H9 (cell line): Measurements from ENCODE around the gene MBOAT2. TPM values are rescaled to one million over a fixed set of nuclear protein-coding genes. Genes with fewer than 3 reads are reported as not detected.
"Not testable (repeated sequence)": the region's sequence is repeated elsewhere in the genome, so short reads cannot be mapped to it uniquely, and the experiment has no call there.

Experiments
- DNase-seq: peaks from one replicate; pipeline ENCODE4 v3.0.0-alpha.2; 2017
- H2AFZ ChIP-seq: one replicate; pipeline ENCODE4 v1.6.1; 2013; ENCODE audit warnings: mild to moderate bottlenecking, low read length, control low read depth, moderate library complexity
- H2AK5ac ChIP-seq: 2 replicates; pipeline ENCODE4 v1.6.1; 2013; ENCODE audit warnings: low read length, control low read depth, mixed read lengths; ENCODE audit not compliant: insufficient read length
- H2BK120ac ChIP-seq: one replicate; pipeline ENCODE4 v1.6.1; 2013; ENCODE audit warnings: low read depth, mild to moderate bottlenecking, low read length, control low read depth, inconsistent platforms; ENCODE audit not compliant: poor library complexity, severe bottlenecking
- H2BK12ac ChIP-seq: 2 replicates; pipeline ENCODE4 v1.6.1; 2013; ENCODE audit warnings: low read length, control low read depth, mixed read lengths, low read depth; ENCODE audit not compliant: insufficient read length
- H2BK15ac ChIP-seq: 2 replicates; pipeline ENCODE4 v1.6.1; 2013; ENCODE audit warnings: low read depth, low read length, control low read depth
- H2BK20ac ChIP-seq: one replicate; pipeline ENCODE4 v1.6.1; 2013; ENCODE audit warnings: low read depth, mild to moderate bottlenecking, low read length, control low read depth, inconsistent platforms; ENCODE audit not compliant: poor library complexity, severe bottlenecking
- H2BK5ac ChIP-seq: 2 replicates; pipeline ENCODE4 v1.6.1; 2013; ENCODE audit warnings: low read length, control low read depth, mixed read lengths; ENCODE audit not compliant: insufficient read length
- H3K14ac ChIP-seq: 2 replicates; pipeline ENCODE4 v1.6.1; 2013; ENCODE audit warnings: low read length, control low read depth; ENCODE audit not compliant: insufficient read depth
- H3K18ac ChIP-seq: 2 replicates; pipeline ENCODE4 v1.6.1; 2013; ENCODE audit warnings: low read depth, mild to moderate bottlenecking, mixed read lengths, low read length, control low read depth; ENCODE audit not compliant: insufficient read length
- H3K23ac ChIP-seq: 2 replicates; pipeline ENCODE4 v1.6.1; 2013; ENCODE audit warnings: low read length, control low read depth, mixed read lengths, low read depth; ENCODE audit not compliant: insufficient read length
- H3K23me2 ChIP-seq: 2 replicates; pipeline ENCODE4 v1.6.1; 2013; ENCODE audit warnings: low read depth, mild to moderate bottlenecking, mixed read lengths, low read length, control low read depth; ENCODE audit not compliant: insufficient read length, poor library complexity, severe bottlenecking
- H3K27ac ChIP-seq: 2 replicates; pipeline ENCODE4 v1.5.1; 2013; ENCODE audit warnings: low read length, control low read depth, mixed read lengths, low read depth; ENCODE audit not compliant: insufficient read length
- H3K27me3 ChIP-seq: 2 replicates; pipeline ENCODE4 v1.6.1; 2013; ENCODE audit warnings: low read length, control low read depth, inconsistent platforms; ENCODE audit not compliant: insufficient read depth
- H3K4ac ChIP-seq: 2 replicates; pipeline ENCODE4 v1.6.1; 2013; ENCODE audit warnings: low read depth, mild to moderate bottlenecking, control low read depth, inconsistent platforms, low read length, moderate library complexity
- H3K4me1 ChIP-seq: 2 replicates; pipeline ENCODE4 v1.6.1; 2013; ENCODE audit warnings: low read length, control low read depth, inconsistent platforms; ENCODE audit not compliant: insufficient read depth
- H3K4me2 ChIP-seq: 2 replicates; pipeline ENCODE4 v1.6.1; 2013; ENCODE audit warnings: low read length, control low read depth, mixed read lengths; ENCODE audit not compliant: insufficient read length, insufficient read depth
- H3K56ac ChIP-seq: 2 replicates; pipeline ENCODE4 v1.6.1; 2013; ENCODE audit warnings: low read depth, mild to moderate bottlenecking, mixed read lengths, low read length, control low read depth; ENCODE audit not compliant: insufficient read length
- H3K79me1 ChIP-seq: 2 replicates; pipeline ENCODE4 v1.6.1; 2013; ENCODE audit warnings: low read depth, mild to moderate bottlenecking, moderate library complexity, low read length, control low read depth, inconsistent platforms; ENCODE audit not compliant: insufficient read depth, poor library complexity, severe bottlenecking
- H3K79me2 ChIP-seq: 2 replicates; pipeline ENCODE4 v1.6.1; 2013; ENCODE audit warnings: low read length, control low read depth, inconsistent platforms; ENCODE audit not compliant: insufficient read depth
- H3K9ac ChIP-seq: 2 replicates; pipeline ENCODE4 v1.6.1; 2013; ENCODE audit warnings: low read length, control low read depth, mixed read lengths; ENCODE audit not compliant: insufficient read length; ENCODE audit errors: extremely low read depth
- H3K9me3 ChIP-seq: one replicate; pipeline ENCODE4 v1.6.1; 2013; ENCODE audit warnings: low read depth, low read length, inconsistent platforms; ENCODE audit not compliant: control insufficient read depth
- H3T11ph ChIP-seq: one replicate; pipeline ENCODE4 v1.6.1; 2013; ENCODE audit warnings: mild to moderate bottlenecking, low read length, control low read depth, inconsistent platforms
- H4K20me1 ChIP-seq: one replicate; pipeline ENCODE4 v1.6.1; 2013; ENCODE audit not compliant: control insufficient read depth, insufficient read length, insufficient read depth
- H4K5ac ChIP-seq: 2 replicates; pipeline ENCODE4 v1.6.1; 2013; ENCODE audit warnings: low read depth, mild to moderate bottlenecking, mixed read lengths, low read length, control low read depth; ENCODE audit not compliant: insufficient read length
- H4K8ac ChIP-seq: replicated peaks from 2 replicates; pipeline ENCODE4 v1.6.1; 2013; ENCODE audit warnings: low read length, control low read depth, mixed read lengths, low read depth; ENCODE audit not compliant: insufficient read length
- H4K91ac ChIP-seq: 2 replicates; pipeline ENCODE4 v1.6.1; 2013; ENCODE audit warnings: low read depth, mild to moderate bottlenecking, moderate library complexity, mixed read lengths, low read length, control low read depth; ENCODE audit not compliant: insufficient read length
- H3K27ac Mint-ChIP-seq, 3 experiments: 2 replicates in 2 of 3; 3 replicates in 1 of 3; pipeline ENCODE4 v1.8.0; 2020 to 2021; ENCODE audit warnings: mixed read lengths in 3 of 3, mild to moderate bottlenecking in 1 of 3, moderate library complexity in 1 of 3
- H3K27me3 Mint-ChIP-seq: 2 replicates; pipeline ENCODE4 v1.8.0; 2021; ENCODE audit warnings: low read depth, mild to moderate bottlenecking, moderate library complexity, mixed read lengths
- H3K36me3 Mint-ChIP-seq, 3 experiments: 2 replicates in 2 of 3; 3 replicates in 1 of 3; pipeline ENCODE4 v1.8.0; 2020 to 2021; ENCODE audit warnings: low read depth in 3 of 3, mixed read lengths in 3 of 3; ENCODE audit not compliant: insufficient read depth in 1 of 3
- H3K4me1 Mint-ChIP-seq, 2 experiments: 2 replicates each; pipeline ENCODE4 v1.8.0; 2020; ENCODE audit warnings: mixed read lengths in 2 of 2
- H3K4me3 Mint-ChIP-seq, 2 experiments: 2 replicates in 1 of 2; 3 replicates in 1 of 2; pipeline ENCODE4 v1.8.0; 2020 to 2021; ENCODE audit warnings: mild to moderate bottlenecking in 2 of 2, mixed read lengths in 2 of 2, moderate library complexity in 1 of 2
- H3K9me3 Mint-ChIP-seq, 2 experiments: 2 replicates in 1 of 2; 3 replicates in 1 of 2; pipeline ENCODE4 v1.8.0; 2020; ENCODE audit warnings: mild to moderate bottlenecking in 2 of 2, mixed read lengths in 2 of 2, moderate library complexity in 1 of 2
- CTCF ChIP-seq: fragments of 200-600 bp; sonication (generic); conservative IDR thresholded peaks from 3 replicates; pipeline ENCODE4 v1.8.0; 2021; ENCODE audit warnings: antibody characterized with exemption, mild to moderate bottlenecking
- WGBS: extraction: QIAGEN DNeasy Blood & Tissue Kit; methylation state at CpG from one replicate; pipeline ENCODE4 v1.1.7; 2013; ENCODE audit warnings: missing lambda C conversion rate, low lambda C conversion rate, mixed read lengths; ENCODE audit not compliant: insufficient read length; ENCODE audit errors: extremely low coverage; 5-methylcytosine and 5-hydroxymethylcytosine counted together
- total RNA-seq: library from RNA; stranded (reverse); gene quantifications from 2 replicates; pipeline ENCODE4 v1.2.1, GENCODE V29; 2021

Gene MBOAT2
- total RNA-seq, 1 experiment from 2014 or later = 20.2 TPM

GRCh38 chr2:9045595-9045994 lies 42.1 kb upstream of the MBOAT2 start:
- Histone ChIP-seq H2BK12ac (no peak overlapping the region), H4K5ac (no peak overlapping the region), H3K4me1 (no peaks in the 10 kb centered on the region), H2AK5ac (no peak overlapping the region), H3K14ac (no peak overlapping the region), H4K8ac (no peak overlapping the region), H2BK20ac (no peak overlapping the region), H3K23ac (no peak overlapping the region), H2BK15ac (no peak overlapping the region), H3K4ac (no peak overlapping the region), H3K23me2 (no peaks in the 10 kb centered on the region), H3K4me2 (no peak overlapping the region), H3K9me3 (no peaks in the 10 kb centered on the region), H3K56ac (no peak overlapping the region), H3K18ac (no peak overlapping the region), H2AFZ (no peak overlapping the region), H3K27ac (no peak overlapping the region), H3K9ac (no peak overlapping the region), H3K27me3 (no peaks in the 10 kb centered on the region), H4K91ac (no peak overlapping the region), H2BK120ac (no peak overlapping the region), H3K79me1 (no peaks in the 10 kb centered on the region), H3K79me2 (no peaks in the 10 kb centered on the region), H2BK5ac (no peak overlapping the region), H4K20me1 (no peaks in the 10 kb centered on the region), H3T11ph (no peak overlapping the region)
- Mint-ChIP-seq H3K4me3 (no peak overlapping the region), H3K36me3 (no peaks in the 10 kb centered on the region; a peak in 1 of 7 replicates), H3K27me3 (peaks cover 4% of the 10 kb centered on the region), H3K4me1 (no peaks in the 10 kb centered on the region), H3K27ac (no peak overlapping the region), H3K9me3 (peaks cover 3 to 4% of the 10 kb centered on the region in 2 experiments; a peak in 4 of 5 replicates)
- WGBS = no CpG with 5 or more reads among the region's 7 CpGs
- DNase-seq = no peak
- TF ChIP-seq CTCF = no peak

- H4K8ac ChIP-seq, H3K14ac ChIP-seq, H3K18ac ChIP-seq, H3K4me1 ChIP-seq, H4K5ac ChIP-seq, H2BK12ac ChIP-seq, H3K27me3 ChIP-seq, H3K4me2 ChIP-seq, H3K4me1 Mint-ChIP-seq, H3K23me2 ChIP-seq, H3K27ac ChIP-seq, H4K91ac ChIP-seq, H3K23ac ChIP-seq, H3K27ac Mint-ChIP-seq, H3K36me3 Mint-ChIP-seq, H3K79me1 ChIP-seq, H3K4me3 Mint-ChIP-seq, H2AK5ac ChIP-seq, H4K20me1 ChIP-seq, DNase-seq, H2BK20ac ChIP-seq, H3K56ac ChIP-seq, H3K9ac ChIP-seq, H2BK5ac ChIP-seq, H3K27me3 Mint-ChIP-seq, H2BK15ac ChIP-seq, H3T11ph ChIP-seq, H2BK120ac ChIP-seq, H3K9me3 ChIP-seq, H3K4ac ChIP-seq, H3K79me2 ChIP-seq, H2AFZ ChIP-seq: not testable (repeated sequence)
- WGBS = no CpG with 5 or more reads among the region's 2 CpGs
- peaks cover 13 to 14% of the 10 kb centered on the region in 2 experiments for H3K9me3 Mint-ChIP-seq
Observed at GRCh38 chr2:9043491-9043890, 40.0 kb upstream of the MBOAT2 start.
